MM.1S (cell line): ENCODE data around the gene PADI6.

Source experiments
- DNase-seq: peaks from one replicate; pipeline ENCODE4 v3.0.0-alpha.2; 2015
- H2AFZ ChIP-seq: fragments of 300-600 bp; sonication (generic); 2 replicates; pipeline ENCODE4 v1.6.0; 2016; ENCODE audit warnings: antibody characterized with exemption, low read length
- H3F3A ChIP-seq: fragments of 300-600 bp; sonication (generic); 2 replicates; pipeline ENCODE4 v1.6.1; 2016; ENCODE audit warnings: mild to moderate bottlenecking, antibody characterized with exemption, low read length, moderate library complexity, mixed read lengths; ENCODE audit not compliant: insufficient read depth
- H3K27ac ChIP-seq: fragments of 300-600 bp; sonication (generic); 2 replicates; pipeline ENCODE4 v1.5.1; 2016; ENCODE audit warnings: mild to moderate bottlenecking, low read length
- H3K27me3 ChIP-seq: fragments of 300-600 bp; sonication (generic); replicated peaks from 2 replicates; pipeline ENCODE4 v1.6.0; 2016; ENCODE audit warnings: low read length; ENCODE audit not compliant: insufficient read depth
- H3K36me3 ChIP-seq: fragments of 300-600 bp; sonication (generic); replicated peaks from 2 replicates; pipeline ENCODE4 v1.6.1; 2016; ENCODE audit warnings: mild to moderate bottlenecking, low read length, mixed read lengths; ENCODE audit not compliant: insufficient read depth
- H3K4me1 ChIP-seq: fragments of 300-600 bp; sonication (generic); 2 replicates; pipeline ENCODE4 v1.6.1; 2016; ENCODE audit warnings: low read length, mixed read lengths
- H3K4me2 ChIP-seq: fragments of 300-600 bp; sonication (generic); 2 replicates; pipeline ENCODE4 v1.6.0; 2016; ENCODE audit warnings: low read depth, low read length
- H3K4me3 ChIP-seq: fragments of 300-600 bp; sonication (generic); 2 replicates; pipeline ENCODE4 v1.5.1; 2016; ENCODE audit warnings: low read length, mixed read lengths
- H3K79me2 ChIP-seq: fragments of 300-600 bp; sonication (generic); 2 replicates; pipeline ENCODE4 v1.6.1; 2016; ENCODE audit warnings: mixed run types, low read length, mixed read lengths
- H3K9ac ChIP-seq: fragments of 300-600 bp; sonication (generic); 2 replicates; pipeline ENCODE4 v1.6.1; 2016; ENCODE audit warnings: low read length, mixed read lengths
- H3K9me2 ChIP-seq: fragments of 300-600 bp; sonication (generic); replicated peaks from 2 replicates; pipeline ENCODE4 v1.6.1; 2016; ENCODE audit warnings: mild to moderate bottlenecking, low read length, mixed read lengths; ENCODE audit not compliant: insufficient read depth
- H3K9me3 ChIP-seq: fragments of 300-600 bp; sonication (generic); replicated peaks from 2 replicates; pipeline ENCODE4 v1.6.1; 2016; ENCODE audit warnings: mild to moderate bottlenecking, low read length, mixed read lengths; ENCODE audit not compliant: insufficient read depth
- H4K20me1 ChIP-seq: fragments of 300-600 bp; sonication (generic); 2 replicates; pipeline ENCODE4 v1.6.1; 2016; ENCODE audit warnings: mild to moderate bottlenecking, low read length, moderate library complexity, mixed read lengths; ENCODE audit not compliant: insufficient read depth
- EZH2 ChIP-seq: fragments of 300-600 bp; sonication (generic); optimal IDR thresholded peaks from 2 replicates; pipeline ENCODE3; 2017; ENCODE audit warnings: low read depth, mild to moderate bottlenecking, antibody characterized with exemption, low read length, mixed read lengths
- EZH2phosphoT487 ChIP-seq: fragments of 300-600 bp; sonication (generic); IDR thresholded peaks from 2 replicates; pipeline ENCODE4 v1.6.1; 2018; ENCODE audit warnings: antibody characterized with exemption, low read length
- TF ChIP-seq, protein P1 (sequence below): fragments of 300-600 bp; sonication (generic); IDR thresholded peaks from 2 replicates; pipeline ENCODE4 v1.5.1; 2016; ENCODE audit warnings: antibody characterized with exemption, low read length, mixed read lengths

The PADI6 gene

GRCh38 chr1:17434016-17434415, 62.0 kb downstream of the PADI6 start:
- Histone ChIP-seq H3K9ac (no peak overlapping the region), H3K4me1 (peaks cover 5% of the 10 kb centered on the region; the same call in 1 of the 2 replicates), H2AFZ (no peak overlapping the region), H3K9me3 (no peaks in the 10 kb centered on the region), H3K27me3 (no peaks in the 10 kb centered on the region), H3K4me3 (no peak overlapping the region), H3F3A (peaks cover 6% of the 10 kb centered on the region), H3K27ac (no peak overlapping the region), H3K9me2 (no peaks in the 10 kb centered on the region), H3K4me2 (no peak overlapping the region), H3K79me2 (peaks cover 90% of the 10 kb centered on the region), H4K20me1 (peaks cover 57% of the 10 kb centered on the region), H3K36me3 (peaks cover 9% of the 10 kb centered on the region)
- no peak for DNase-seq
- TF ChIP-seq, protein P1, sequence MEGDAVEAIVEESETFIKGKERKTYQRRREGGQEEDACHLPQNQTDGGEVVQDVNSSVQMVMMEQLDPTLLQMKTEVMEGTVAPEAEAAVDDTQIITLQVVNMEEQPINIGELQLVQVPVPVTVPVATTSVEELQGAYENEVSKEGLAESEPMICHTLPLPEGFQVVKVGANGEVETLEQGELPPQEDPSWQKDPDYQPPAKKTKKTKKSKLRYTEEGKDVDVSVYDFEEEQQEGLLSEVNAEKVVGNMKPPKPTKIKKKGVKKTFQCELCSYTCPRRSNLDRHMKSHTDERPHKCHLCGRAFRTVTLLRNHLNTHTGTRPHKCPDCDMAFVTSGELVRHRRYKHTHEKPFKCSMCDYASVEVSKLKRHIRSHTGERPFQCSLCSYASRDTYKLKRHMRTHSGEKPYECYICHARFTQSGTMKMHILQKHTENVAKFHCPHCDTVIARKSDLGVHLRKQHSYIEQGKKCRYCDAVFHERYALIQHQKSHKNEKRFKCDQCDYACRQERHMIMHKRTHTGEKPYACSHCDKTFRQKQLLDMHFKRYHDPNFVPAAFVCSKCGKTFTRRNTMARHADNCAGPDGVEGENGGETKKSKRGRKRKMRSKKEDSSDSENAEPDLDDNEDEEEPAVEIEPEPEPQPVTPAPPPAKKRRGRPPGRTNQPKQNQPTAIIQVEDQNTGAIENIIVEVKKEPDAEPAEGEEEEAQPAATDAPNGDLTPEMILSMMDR = no peak
- TF ChIP-seq EZH2 (no peak), EZH2phosphoT487 (no peak)

DNA sequence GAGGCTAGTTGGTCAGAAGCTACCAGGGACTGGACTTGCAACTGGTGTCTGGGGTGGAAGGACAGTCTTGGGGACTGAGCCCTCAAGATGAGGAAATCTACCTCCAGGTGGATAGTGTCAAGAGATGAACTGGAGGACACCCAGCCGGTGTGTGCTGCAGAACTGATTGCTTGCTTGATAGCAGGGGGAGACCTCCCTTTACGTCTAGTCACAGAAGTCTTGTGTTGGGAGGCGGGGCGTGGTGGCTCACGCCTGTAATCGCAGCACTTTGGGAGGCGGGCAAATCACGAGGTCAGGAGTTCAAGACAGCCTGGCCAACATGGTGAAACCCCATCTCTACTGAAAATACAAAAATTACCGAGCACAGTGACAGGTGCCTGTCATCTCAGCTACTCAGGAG, 62.6 kb downstream of the PADI6 start:
- Histone ChIP-seq H4K20me1 (peaks cover 52% of the 10 kb centered on the region), H3K9me2 (no peaks in the 10 kb centered on the region), H3K4me2 (no peak overlapping the region), H3K4me3 (no peak overlapping the region), H3K4me1 (peaks cover 5% of the 10 kb centered on the region; the same call in 1 of the 2 replicates), H3K9me3 (no peaks in the 10 kb centered on the region), H3K27me3 (no peaks in the 10 kb centered on the region), H3K27ac (no peak overlapping the region), H3K36me3 (peaks cover 9% of the 10 kb centered on the region), H3K9ac (no peak overlapping the region), H3F3A (peaks cover 11% of the 10 kb centered on the region), H3K79me2 (peaks cover 86% of the 10 kb centered on the region), H2AFZ (no peak overlapping the region)
- TF ChIP-seq, protein P1 = no peak
- TF ChIP-seq EZH2 (no peak), EZH2phosphoT487 (no peak)
- no peak for DNase-seq

- Histone ChIP-seq H3K4me3 (peak overlapping the region; percentile 73), H3K27me3 (no peaks in the 10 kb centered on the region), H3K9ac (peak overlapping the region; percentile 64; the same call in 1 of the 2 replicates), H3F3A (peaks cover 26% of the 10 kb centered on the region), H3K4me1 (peaks cover 21% of the 10 kb centered on the region), H3K36me3 (peaks cover 9% of the 10 kb centered on the region), H3K27ac (no peak overlapping the region), H3K79me2 (peaks cover 69% of the 10 kb centered on the region), H3K9me3 (no peaks in the 10 kb centered on the region), H3K4me2 (peak overlapping the region; percentile 91), H4K20me1 (peaks cover 47% of the 10 kb centered on the region), H3K9me2 (no peaks in the 10 kb centered on the region), H2AFZ (no peak overlapping the region)
- no peak for TF ChIP-seq EZH2
- TF ChIP-seq EZH2phosphoT487 = no peak
- TF ChIP-seq, protein P1 = no peak
- DNase-seq = no peak
Observed at GRCh38 chr1:17436380-17437174, 64.6 kb downstream of the PADI6 start.
